GDM1 (cell line): ENCODE measurements around the gene SSBP4.
"Not testable (repeated sequence)": the region's sequence is repeated elsewhere in the genome, so short reads cannot be mapped to it uniquely, and the experiment has no call there.

Experiments
- DNase-seq: peaks from one replicate; lab custom pipeline; 2025; lab: John Stamatoyannopoulos, UW

SSBP4 gene

DNA sequence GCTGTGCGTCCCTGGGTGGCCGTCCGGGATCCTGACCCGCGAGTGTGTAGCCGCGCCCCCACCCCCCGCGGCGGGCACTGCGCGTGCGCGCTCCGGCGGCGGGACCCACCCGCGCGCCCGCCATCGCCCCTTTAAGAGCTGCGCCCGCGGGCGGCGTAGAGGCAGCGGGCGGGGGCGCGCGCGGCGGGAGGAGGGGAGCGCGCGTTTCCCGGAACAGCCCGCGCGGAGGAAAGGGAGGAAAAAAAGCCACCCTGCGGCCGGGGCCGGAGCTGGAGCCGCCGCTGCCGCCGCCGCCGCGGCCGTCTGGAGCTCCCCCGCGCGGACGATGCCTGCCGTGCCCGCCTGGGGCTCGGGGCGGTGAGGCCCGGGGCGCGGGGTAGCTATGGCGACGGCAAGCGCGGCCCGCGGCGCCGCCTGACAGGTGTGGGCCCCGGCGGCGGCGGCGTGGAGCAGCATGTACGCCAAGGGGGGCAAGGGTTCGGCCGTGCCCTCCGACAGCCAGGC is at the start of gene SSBP4:
SSBP4 (plus strand) TSS at position 204 of the 504 bp plus-strand sequence; CDS start at position 455, 251 bp downstream.
- DNase-seq: peak; percentile 80

- no peak for DNase-seq
Observed at GRCh38 chr19:18373407-18373891, 45.7 kb upstream of the SSBP4 start.

GRCh38 chr19:18373892-18374629 is 45.1 kb upstream of the SSBP4 start:
- peak; percentile 90 for DNase-seq

GRCh38 chr19:18377026-18377425 is 42.2 kb upstream of the SSBP4 start:
- DNase-seq: no peak

GRCh38 chr19:18379803-18380747 is 39.1 kb upstream of the SSBP4 start:
- DNase-seq: no peak

DNA sequence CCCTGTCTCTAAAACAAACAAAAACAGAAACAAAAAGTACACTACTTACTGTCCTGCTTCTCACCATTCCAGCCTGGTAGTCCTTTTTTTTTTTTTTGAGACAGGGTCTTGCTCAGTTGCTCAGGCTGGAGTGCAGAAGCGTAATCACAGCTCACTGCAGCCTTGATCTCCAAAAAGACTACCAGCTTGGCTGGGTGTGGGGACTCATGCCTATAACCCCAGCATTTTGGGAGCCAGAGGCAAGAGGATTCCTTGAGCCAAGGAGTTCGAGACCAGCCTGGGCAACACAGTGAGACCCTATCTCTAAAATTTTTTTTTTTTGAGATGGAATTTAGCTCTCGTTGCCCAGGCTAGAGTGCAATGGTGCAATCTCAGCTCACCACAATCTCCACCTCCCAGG is 38.4 kb upstream of the SSBP4 start:
- DNase-seq: no peak

DNA sequence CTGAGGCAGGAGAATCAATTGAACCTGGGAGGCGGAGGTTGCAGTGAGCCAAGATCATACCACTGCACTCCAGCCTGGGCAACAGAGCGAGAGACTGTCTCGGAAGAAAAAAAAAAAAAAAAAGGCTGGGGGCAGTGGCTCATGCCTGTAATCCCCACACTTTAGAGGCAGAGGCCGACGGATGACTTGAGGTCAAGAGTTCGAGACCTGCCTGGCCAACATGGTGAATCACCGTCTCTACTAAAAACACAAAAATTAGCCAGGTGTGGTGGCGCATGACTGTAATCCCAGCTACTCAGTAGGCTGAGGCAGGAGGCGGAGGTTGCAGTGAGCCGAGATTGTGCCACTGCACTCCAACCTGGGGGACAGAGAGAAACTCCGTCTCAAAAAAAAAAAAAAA is 35.6 kb upstream of the SSBP4 start:
- DNase-seq: not testable (repeated sequence)

DNA sequence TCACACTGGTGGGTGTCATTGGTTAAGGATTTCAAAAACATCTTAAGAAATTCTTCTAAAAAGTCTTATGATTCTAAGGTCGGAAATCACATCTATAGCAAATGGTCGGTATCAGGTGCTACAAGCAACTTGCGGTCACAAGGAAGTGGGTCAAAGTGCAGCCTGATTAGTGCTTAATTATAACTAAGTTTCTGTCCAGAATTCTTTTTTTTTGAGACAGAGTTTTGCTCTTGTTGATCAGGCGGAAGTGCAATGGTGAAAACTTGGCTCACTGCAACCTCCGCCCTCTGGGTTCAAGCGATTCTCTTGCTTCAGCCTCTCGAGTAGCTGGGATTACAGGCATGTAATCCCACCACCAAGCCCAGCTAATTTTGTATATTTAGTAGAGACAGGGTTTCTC is 34.4 kb upstream of the SSBP4 start:
- DNase-seq: no peak

GRCh38 chr19:18385359-18385674 is 33.9 kb upstream of the SSBP4 start:
- DNase-seq: no peak

GRCh38 chr19:18385675-18386542 is 33.3 kb upstream of the SSBP4 start, which contains the start of gene GDF15:
TSS of gene GDF15 (plus strand) at chr19:18386158. CDS start at chr19:18386190, 32 bp downstream.
- DNase-seq: no peak

DNA sequence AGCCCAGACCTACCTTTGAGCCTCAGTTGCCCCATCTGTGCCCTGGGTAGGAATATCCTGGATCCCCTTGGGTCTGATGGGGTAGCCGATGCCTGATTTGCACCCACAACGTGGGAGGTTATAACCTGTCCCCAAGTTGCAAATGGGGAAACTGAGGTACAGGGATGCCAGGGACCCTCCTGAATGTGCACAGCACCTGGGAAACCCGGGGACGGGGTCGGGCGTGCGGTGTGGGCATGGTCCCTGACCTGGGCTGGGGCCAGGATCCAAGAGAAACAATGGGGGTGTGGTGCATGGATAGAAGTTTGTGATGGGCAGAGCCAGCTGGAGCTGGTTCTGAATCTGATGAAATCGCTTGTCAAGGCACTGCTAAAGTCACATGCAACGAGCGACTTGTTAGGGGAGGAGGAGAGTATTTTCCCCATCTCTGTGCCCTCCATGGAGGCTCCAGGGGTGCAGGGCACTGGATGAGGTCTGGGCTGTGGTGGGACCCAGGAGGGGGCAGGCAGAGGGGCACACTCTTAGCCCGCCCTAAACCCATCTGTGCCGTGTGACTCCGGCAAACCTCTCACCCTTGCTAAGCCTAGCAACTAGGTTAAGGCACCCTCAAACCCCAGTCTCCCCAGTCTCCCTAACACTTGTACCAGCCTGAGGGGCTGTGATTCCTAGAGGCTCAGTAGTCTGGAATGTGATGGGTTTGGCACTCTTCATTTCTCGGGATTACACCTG is 32.5 kb upstream of the SSBP4 start:
- no peak for DNase-seq

DNA sequence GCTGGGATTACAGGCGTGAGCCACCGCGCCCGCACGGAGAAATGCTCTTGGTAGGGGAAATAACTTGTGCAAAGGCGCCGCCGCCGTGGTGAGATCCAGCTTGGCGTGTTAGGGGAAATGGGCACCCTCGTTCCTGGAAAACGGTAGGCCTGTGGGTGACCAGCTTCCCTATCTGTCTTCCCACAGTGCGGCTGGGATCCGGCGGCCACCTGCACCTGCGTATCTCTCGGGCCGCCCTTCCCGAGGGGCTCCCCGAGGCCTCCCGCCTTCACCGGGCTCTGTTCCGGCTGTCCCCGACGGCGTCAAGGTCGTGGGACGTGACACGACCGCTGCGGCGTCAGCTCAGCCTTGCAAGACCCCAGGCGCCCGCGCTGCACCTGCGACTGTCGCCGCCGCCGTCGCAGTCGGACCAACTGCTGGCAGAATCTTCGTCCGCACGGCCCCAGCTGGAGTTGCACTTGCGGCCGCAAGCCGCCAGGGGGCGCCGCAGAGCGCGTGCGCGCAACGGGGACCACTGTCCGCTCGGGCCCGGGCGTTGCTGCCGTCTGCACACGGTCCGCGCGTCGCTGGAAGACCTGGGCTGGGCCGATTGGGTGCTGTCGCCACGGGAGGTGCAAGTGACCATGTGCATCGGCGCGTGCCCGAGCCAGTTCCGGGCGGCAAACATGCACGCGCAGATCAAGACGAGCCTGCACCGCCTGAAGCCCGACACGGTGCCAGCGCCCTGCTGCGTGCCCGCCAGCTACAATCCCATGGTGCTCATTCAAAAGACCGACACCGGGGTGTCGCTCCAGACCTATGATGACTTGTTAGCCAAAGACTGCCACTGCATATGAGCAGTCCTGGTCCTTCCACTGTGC is 30.9 kb upstream of the SSBP4 start:
- DNase-seq: peak; percentile 35

DNA sequence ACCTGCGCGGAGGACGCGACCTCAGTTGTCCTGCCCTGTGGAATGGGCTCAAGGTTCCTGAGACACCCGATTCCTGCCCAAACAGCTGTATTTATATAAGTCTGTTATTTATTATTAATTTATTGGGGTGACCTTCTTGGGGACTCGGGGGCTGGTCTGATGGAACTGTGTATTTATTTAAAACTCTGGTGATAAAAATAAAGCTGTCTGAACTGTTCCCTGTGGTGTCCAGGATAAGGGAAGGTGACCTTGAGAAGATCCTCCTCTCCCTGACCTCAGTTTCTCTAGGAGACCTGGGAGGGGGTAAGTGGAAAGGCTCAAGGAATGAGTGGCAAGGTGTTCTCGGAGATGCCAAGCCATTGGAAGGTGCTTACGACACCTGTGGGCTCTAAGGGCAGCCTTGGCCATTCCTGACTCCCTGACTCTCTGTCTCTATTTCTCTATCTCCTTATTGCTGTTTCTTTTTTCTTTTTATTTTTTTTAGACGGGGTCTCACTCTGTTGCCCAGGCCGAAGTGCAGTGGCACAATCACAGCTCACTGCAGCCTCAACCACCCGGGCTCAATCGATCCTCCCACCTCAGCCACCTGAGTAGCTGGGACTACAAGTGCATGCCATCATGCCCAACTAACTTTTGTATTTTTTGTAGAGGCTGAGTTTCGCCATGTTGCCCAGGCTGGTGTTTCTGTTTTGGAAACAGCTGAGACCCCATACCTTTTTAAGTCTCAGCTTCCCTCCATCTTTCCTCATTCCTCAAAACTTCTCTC is 30.1 kb upstream of the SSBP4 start:
- DNase-seq: no peak

DNA sequence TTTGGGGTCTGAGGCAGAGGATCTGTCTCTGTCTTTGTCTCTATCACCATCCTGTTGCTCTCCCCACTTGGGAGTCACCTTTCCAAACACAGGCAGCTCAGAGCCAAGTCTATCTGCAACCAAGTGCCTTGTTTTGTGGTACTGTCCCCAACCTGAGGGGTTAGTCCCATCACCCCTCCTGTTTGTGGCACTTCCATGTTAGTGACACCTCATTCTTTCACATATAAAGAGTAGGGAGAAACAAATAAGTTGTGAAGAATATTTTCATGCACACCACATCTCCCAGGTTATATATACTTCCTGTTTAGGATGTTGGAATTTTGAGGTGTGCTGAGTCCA is 29.5 kb upstream of the SSBP4 start:
- no peak for DNase-seq

- DNase-seq: no peak
Observed at GRCh38 chr19:18390065-18390907, 28.9 kb upstream of the SSBP4 start.

DNA sequence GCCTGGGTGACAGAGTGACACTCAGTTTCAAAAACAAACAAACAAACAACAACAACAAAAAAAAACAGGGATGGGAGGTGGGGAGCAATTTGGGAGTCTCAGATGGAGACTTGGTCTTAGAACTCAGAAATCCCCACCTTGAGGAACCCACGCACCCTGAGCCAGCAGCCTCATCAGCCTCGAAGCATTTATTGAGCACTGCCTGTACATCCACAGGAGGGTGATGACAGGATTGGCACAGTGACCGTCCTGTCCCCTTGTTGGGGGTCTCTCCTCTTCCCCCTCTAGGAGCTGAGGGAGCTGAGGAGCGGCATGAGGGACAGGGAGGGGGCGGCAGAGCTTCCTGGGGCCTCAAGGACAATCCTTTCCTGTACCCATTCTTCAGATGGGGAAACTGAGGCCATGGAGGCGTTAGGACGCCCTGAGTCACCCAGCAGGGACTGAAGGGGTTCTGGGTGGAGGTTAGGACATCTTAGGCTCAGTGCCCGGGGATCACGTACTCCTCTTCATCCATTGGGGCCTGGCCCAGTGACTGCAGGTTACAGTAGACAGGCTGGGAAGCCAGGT is 27.6 kb upstream of the SSBP4 start:
- DNase-seq: no peak

GRCh38 chr19:18392417-18392816 is 26.8 kb upstream of the SSBP4 start:
- peak; percentile 63 for DNase-seq

- no peak for DNase-seq
Observed at GRCh38 chr19:18392926-18393325, 26.3 kb upstream of the SSBP4 start.
